Measurements from ENCODE around the gene UFC1. TPM values are rescaled to one million over a fixed set of nuclear protein-coding genes. Genes with fewer than 3 reads are reported as not detected.
A peak's percentile ranks its signal among the peaks of the same experiment; 100 is the strongest.

Gene UFC1
- total and polyA plus RNA-seq, 2 experiments from 2014 or later = 105 to 119 TPM

DNA sequence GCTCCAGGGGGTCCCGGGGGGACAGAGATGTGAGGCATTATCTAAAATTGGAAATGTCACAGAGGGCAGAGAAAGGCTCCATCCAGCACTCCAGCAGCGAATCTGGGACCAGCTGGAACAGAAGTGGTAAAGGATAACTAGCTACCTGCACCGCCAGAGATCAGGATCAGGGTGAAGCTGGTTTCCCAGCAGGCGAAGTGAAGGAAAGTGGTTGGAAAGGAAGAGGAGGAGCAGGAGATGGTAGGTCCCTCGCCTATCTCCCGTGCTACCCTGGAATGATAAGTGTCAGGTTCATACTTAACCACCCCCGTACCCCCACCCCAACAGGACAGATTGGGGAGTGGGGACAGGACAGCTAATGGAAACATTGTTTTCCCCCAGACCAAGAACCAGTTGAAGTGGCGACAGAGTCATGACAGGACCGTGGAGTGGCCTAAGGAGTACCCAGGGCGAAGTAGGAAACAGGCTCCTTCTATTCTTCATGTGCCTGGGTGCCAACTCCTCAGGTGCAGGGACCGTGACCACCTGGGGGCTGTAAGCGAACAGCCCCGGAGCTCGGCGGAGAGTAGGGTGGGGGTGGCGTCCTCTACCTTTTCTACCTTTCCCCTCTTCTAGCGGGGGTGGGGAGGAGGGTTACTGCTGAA is 22.8 kb downstream of the UFC1 start:
- Histone ChIP-seq H3K4me2 (peak overlapping the region; percentile 90), H3K4me1 (ENCODE audit: insufficient read depth) (peaks cover 8% of the 10 kb centered on the region), H3K4me3 (peak overlapping the region; percentile 74), H3K36me3 (replicated peaks; ENCODE audit: insufficient read depth, low read depth) (no peaks in the 10 kb centered on the region), H3K79me2 (peaks cover 17% of the 10 kb centered on the region), H3K9me2 (replicated peaks; ENCODE audit: insufficient read depth) (no peaks in the 10 kb centered on the region), H3K27ac (peak overlapping the region; percentile 86), H2AFZ (peak overlapping the region; percentile 88), H3K27me3 (no peaks in the 10 kb centered on the region), H3K9me3 (ENCODE audit: low read depth) (no peaks in the 10 kb centered on the region), H4K20me1 (ENCODE audit: insufficient read depth, poor library complexity, severe bottlenecking) (no peaks in the 10 kb centered on the region)
- no peak for DNase-seq (ENCODE audit: low spot score)
- TF ChIP-seq EZH2 (IDR thresholded peaks at IDR 0.05; ENCODE audit: borderline replicate concordance) (no peak), EZH2phosphoT487 (IDR thresholded peaks at IDR 0.05; ENCODE audit: low read depth, severe bottlenecking, unreplicated experiment) (no peak)
- TF ChIP-seq, protein P1, sequence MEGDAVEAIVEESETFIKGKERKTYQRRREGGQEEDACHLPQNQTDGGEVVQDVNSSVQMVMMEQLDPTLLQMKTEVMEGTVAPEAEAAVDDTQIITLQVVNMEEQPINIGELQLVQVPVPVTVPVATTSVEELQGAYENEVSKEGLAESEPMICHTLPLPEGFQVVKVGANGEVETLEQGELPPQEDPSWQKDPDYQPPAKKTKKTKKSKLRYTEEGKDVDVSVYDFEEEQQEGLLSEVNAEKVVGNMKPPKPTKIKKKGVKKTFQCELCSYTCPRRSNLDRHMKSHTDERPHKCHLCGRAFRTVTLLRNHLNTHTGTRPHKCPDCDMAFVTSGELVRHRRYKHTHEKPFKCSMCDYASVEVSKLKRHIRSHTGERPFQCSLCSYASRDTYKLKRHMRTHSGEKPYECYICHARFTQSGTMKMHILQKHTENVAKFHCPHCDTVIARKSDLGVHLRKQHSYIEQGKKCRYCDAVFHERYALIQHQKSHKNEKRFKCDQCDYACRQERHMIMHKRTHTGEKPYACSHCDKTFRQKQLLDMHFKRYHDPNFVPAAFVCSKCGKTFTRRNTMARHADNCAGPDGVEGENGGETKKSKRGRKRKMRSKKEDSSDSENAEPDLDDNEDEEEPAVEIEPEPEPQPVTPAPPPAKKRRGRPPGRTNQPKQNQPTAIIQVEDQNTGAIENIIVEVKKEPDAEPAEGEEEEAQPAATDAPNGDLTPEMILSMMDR (IDR thresholded peaks at IDR 0.05; ENCODE audit: poor library complexity) = no peak
- WGBS (ENCODE audit: low lambda C conversion rate, missing lambda C conversion rate) = 18% methylated on average over 17 of the region's 17 CpGs

DNA sequence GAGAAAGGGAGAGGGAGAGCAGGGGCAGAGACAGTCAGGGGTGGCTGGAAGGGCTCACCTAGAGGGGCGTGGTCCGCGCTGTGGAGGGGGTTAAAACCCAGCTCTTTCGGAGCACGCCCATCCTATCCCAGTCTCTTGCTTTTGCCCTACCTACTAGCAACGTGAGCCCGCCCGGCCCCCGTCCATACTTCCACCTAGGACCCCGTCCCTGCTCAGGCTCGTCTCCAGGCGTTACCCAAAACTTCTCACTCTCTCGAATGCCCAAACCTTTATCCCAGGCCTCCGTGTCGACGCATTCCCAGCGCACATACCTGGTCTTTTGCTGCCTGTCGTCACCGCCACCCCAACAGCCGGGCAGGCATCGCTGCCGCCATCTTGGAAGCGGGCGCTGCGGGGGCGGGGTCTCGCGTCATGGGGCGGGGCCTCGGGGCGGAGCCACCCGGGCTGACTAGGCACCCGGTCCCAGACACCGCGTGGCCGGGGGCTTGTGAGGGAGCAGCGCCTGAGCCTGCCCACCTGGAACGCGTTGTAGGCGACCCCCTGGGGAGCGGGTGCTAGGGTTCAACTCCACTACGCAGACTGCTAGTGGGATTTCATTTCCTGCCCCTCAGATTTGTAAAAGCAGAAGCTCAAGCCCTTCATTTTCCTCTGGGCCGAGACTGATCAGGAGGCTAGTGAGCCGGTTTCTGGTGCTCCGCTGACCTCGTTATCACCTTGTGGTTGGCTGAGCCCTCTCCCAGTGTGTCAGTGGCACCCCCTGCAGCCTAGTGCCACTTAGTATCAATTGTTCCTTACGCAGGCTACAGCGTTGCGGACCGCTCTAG is 23.5 kb downstream of the UFC1 start, which contains the start of gene B4GALT3:
B4GALT3 (minus strand) TSS at position 396 of the 824 bp plus-strand sequence. CDS start 1,447 bp downstream, outside the sequence.
- Histone ChIP-seq H3K4me1 (ENCODE audit: insufficient read depth) (peaks cover 8% of the 10 kb centered on the region), H3K79me2 (peaks cover 17% of the 10 kb centered on the region), H3K9me3 (ENCODE audit: low read depth) (no peaks in the 10 kb centered on the region), H3K27ac (peak within 1 kb of the TSS; percentile 86), H3K36me3 (replicated peaks; ENCODE audit: insufficient read depth, low read depth) (no peaks in the 10 kb centered on the region), H3K4me2 (peak within 1 kb of the TSS; percentile 90), H3K9me2 (replicated peaks; ENCODE audit: insufficient read depth) (no peaks in the 10 kb centered on the region), H2AFZ (peak within 1 kb of the TSS; percentile 88), H4K20me1 (ENCODE audit: insufficient read depth, poor library complexity, severe bottlenecking) (no peaks in the 10 kb centered on the region), H3K27me3 (no peaks in the 10 kb centered on the region), H3K4me3 (peak within 1 kb of the TSS; percentile 74)
- TF ChIP-seq EZH2phosphoT487 (IDR thresholded peaks at IDR 0.05; ENCODE audit: low read depth, severe bottlenecking, unreplicated experiment) (no peak), EZH2 (IDR thresholded peaks at IDR 0.05; ENCODE audit: borderline replicate concordance) (no peak)
- TF ChIP-seq, protein P1 (IDR thresholded peaks at IDR 0.05; ENCODE audit: poor library complexity) = peak; percentile 24
- peak; percentile 93 for DNase-seq (ENCODE audit: low spot score)
- WGBS (ENCODE audit: low lambda C conversion rate, missing lambda C conversion rate) = 1% methylated on average over 30 of the region's 50 CpGs

DNA sequence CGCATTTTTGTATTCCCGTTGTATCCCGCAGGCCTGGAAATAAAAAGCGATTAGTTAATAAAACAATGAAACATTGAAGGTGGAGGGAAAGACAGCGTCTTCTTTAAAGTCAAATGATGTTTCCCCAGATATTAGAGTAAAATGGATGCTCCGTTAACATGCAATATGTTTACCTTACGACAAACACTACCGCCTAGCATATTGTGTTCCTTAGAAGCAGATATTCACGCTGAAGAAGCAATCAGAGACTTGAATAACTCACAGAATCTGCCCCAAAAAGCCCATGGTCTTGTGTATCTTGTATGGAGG is 24.1 kb downstream of the UFC1 start:
- no peak for DNase-seq (ENCODE audit: low spot score)
- 37% methylated on average over 9 of the region's 9 CpGs for WGBS (ENCODE audit: low lambda C conversion rate, missing lambda C conversion rate)
- no peaks in the 10 kb centered on the region for H3K36me3 ChIP-seq (replicated peaks; ENCODE audit: insufficient read depth, low read depth)
- no peaks in the 10 kb centered on the region for H3K9me2 ChIP-seq (replicated peaks; ENCODE audit: insufficient read depth)
- no peaks in the 10 kb centered on the region for H3K9me3 ChIP-seq (ENCODE audit: low read depth)
- TF ChIP-seq EZH2phosphoT487 (IDR thresholded peaks at IDR 0.05; ENCODE audit: low read depth, severe bottlenecking, unreplicated experiment) (no peak), EZH2 (IDR thresholded peaks at IDR 0.05; ENCODE audit: borderline replicate concordance) (no peak)
- peak overlapping the region; percentile 74 for H3K4me3 ChIP-seq
- H3K27ac ChIP-seq = peak overlapping the region; percentile 86
- H2AFZ ChIP-seq = peak overlapping the region; percentile 88
- peaks cover 17% of the 10 kb centered on the region for H3K79me2 ChIP-seq
- H4K20me1 ChIP-seq (ENCODE audit: insufficient read depth, poor library complexity, severe bottlenecking) = no peaks in the 10 kb centered on the region
- peak overlapping the region; percentile 90 for H3K4me2 ChIP-seq
- H3K27me3 ChIP-seq = no peaks in the 10 kb centered on the region
- H3K4me1 ChIP-seq (ENCODE audit: insufficient read depth) = peaks cover 8% of the 10 kb centered on the region

DNA sequence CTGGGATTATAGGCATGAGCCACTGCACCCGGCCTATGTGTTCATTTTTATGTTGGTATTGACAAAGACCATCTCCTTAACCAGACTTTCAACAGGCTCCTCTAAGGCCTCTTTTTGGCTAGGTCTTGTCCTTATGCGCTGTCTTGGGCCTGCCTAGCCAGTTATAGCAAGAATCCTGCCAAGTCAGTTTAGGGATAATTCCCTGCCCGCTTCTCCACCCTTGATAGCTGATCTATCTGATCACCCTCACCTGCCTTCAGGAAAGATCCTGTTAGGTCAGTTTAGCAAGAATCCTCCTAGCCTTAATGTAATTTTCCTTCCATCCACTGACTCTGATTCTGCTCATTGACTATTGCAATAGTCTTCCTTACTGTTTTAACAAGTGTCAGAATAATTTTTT is 25.9 kb downstream of the UFC1 start:
- no peaks in the 10 kb centered on the region for H4K20me1 ChIP-seq (ENCODE audit: insufficient read depth, poor library complexity, severe bottlenecking)
- 92% methylated on average over 3 of the region's 3 CpGs for WGBS (ENCODE audit: low lambda C conversion rate, missing lambda C conversion rate)
- H3K36me3 ChIP-seq (replicated peaks; ENCODE audit: insufficient read depth, low read depth) = no peaks in the 10 kb centered on the region
- no peaks in the 10 kb centered on the region for H3K9me2 ChIP-seq (replicated peaks; ENCODE audit: insufficient read depth)
- TF ChIP-seq, protein P1 (IDR thresholded peaks at IDR 0.05; ENCODE audit: poor library complexity) = no peak
- no peak for TF ChIP-seq EZH2phosphoT487 (IDR thresholded peaks at IDR 0.05; ENCODE audit: low read depth, severe bottlenecking, unreplicated experiment)
- TF ChIP-seq EZH2 (IDR thresholded peaks at IDR 0.05; ENCODE audit: borderline replicate concordance) = no peak
- no peak overlapping the region for H3K4me3 ChIP-seq
- no peaks in the 10 kb centered on the region for H3K9me3 ChIP-seq (ENCODE audit: low read depth)
- no peak overlapping the region for H3K27ac ChIP-seq
- no peak overlapping the region for H2AFZ ChIP-seq
- peaks cover 17% of the 10 kb centered on the region for H3K79me2 ChIP-seq
- no peak for DNase-seq (ENCODE audit: low spot score)
- H3K4me2 ChIP-seq = no peak overlapping the region
- peaks cover 8% of the 10 kb centered on the region for H3K4me1 ChIP-seq (ENCODE audit: insufficient read depth)
- H3K27me3 ChIP-seq = no peaks in the 10 kb centered on the region

Measured in hepatocyte (in vitro differentiated cells).